GM12873 (cell line): ENCODE results near the gene TMEM88.

Experiments
- CTCF ChIP-seq: IDR thresholded peaks from 2 replicates; pipeline ENCODE4 v1.5.1; 2012; ENCODE audit warnings: low read depth, mild to moderate bottlenecking, moderate library complexity, low read length, control low read depth; ENCODE audit not compliant: insufficient read depth; ENCODE audit errors: missing control alignments

The TMEM88 gene

DNA sequence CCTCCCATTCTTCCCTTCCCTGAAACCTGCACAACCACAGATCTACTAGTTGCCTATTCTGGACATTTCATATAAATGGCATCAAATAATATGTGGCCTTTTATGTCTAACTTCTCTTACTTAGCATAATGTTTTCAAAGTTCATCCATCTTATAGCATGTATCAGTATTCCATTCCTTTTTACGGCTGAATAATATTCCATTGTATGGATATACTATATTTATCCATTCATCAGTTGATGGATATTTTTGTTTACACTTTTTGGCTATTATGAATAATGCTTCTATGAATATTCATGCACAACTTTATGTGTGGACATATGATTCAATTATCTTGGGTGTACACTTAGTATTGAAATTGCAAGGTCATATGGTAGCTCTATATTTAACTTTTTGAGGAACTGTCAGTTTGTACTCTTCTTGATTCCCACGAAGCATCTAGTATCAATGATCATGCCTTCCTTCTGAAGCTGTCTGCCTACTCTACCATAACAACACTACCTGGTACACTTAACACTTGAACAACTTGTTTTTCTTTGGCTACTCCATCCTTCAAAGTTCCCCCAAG lies 21.0 kb downstream of the TMEM88 start:
- no peak for TF ChIP-seq CTCF

DNA sequence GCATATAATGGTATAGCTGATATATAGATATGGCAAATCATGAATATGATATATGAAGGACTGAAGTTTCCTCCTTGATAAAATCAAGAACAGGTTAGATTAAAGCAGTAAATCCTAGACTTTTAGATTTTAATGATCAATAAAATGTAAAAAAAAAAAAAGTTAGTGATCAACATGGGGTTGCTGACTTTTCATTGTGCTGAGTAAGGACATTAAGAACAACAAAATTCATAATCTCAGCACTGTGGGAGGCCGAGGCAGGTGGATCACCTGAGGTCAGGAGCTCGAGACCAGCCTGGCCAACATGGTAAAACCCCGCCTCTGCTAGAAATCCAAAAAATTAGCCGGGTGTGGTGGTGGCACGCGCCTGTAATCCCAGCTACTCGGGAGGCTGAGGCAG lies 23.4 kb downstream of the TMEM88 start:
- TF ChIP-seq CTCF = no peak

DNA sequence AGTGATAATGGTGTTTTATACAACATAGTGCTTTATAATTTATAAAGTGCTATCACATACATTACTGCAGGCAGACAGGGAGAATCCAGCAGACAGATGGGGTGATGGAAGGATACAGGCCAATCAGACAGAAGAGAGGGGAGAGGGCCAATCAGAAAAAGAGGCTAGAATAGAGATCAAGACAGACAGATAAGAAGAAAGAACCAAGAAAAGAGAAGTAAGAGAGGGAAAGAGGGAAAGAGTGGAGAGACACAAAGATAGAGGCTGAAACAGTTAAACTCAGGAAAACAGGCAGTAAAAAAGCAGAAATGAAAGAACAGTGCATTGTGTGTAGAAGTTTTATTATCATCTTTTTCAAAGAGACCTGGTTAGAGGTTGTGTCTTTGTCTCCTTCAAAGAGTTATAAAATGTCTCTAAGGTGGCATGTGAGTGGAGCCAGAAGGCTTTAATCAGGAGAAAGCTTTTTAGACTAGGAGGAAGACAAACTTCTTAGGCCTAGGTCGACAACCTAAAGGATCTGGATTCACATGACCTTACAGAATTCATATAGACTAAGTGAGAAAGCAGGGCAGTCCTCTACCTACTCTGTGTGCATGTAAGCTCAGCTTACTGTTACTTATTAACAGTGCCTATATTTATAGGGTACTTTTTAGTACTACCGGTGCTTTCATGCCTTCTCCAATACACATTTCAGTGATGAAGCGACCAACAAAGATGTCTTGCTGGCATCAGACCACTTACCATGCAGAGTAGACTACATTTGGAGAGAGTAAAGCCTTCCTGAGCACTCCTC lies 25.4 kb downstream of the TMEM88 start:
- no peak for TF ChIP-seq CTCF

- no peak for TF ChIP-seq CTCF
Observed at GRCh38 chr17:7881276-7882054, 26.6 kb downstream of the TMEM88 start.

- TF ChIP-seq CTCF = no peak
Observed at GRCh38 chr17:7882068-7882467, 27.2 kb downstream of the TMEM88 start.

GRCh38 chr17:7882629-7883028 lies 27.8 kb downstream of the TMEM88 start:
- TF ChIP-seq CTCF = no peak

GRCh38 chr17:7883781-7884386 lies 29.0 kb downstream of the TMEM88 start:
- TF ChIP-seq CTCF = no peak
